Neural cell (in vitro differentiated cells): ENCODE results near the gene FAM53A. TPM values are rescaled to one million over a fixed set of nuclear protein-coding genes. Genes with fewer than 3 reads are reported as not detected.

Source experiments
- H2AFZ ChIP-seq: fragments of 200-600, 300-800 bp; sonication (generic), shearing (Covaris generic); 2 replicates; pipeline ENCODE4 v1.6.0; 2014; ENCODE audit warnings: low read depth, mild to moderate bottlenecking, antibody characterized with exemption, low read length, moderate library complexity
- H3F3A ChIP-seq: fragments of 200-600 bp; shearing (Covaris generic); 2 replicates; pipeline ENCODE4 v1.6.1; 2016; ENCODE audit warnings: mild to moderate bottlenecking, moderate library complexity, mixed read lengths, antibody characterized with exemption, low read length; ENCODE audit not compliant: insufficient read depth, poor library complexity, severe bottlenecking
- H3K27ac ChIP-seq: fragments of 200-600, 300-800 bp; sonication (generic), shearing (Covaris generic); 2 replicates; pipeline ENCODE4 v1.5.1; 2014; ENCODE audit warnings: mild to moderate bottlenecking, low read length, moderate library complexity
- H3K27me3 ChIP-seq: fragments of 300-800, 200-600 bp; sonication (generic), shearing (Covaris generic); 2 replicates; pipeline ENCODE4 v1.6.0; 2014; ENCODE audit warnings: mild to moderate bottlenecking, low read depth, low read length, moderate library complexity; ENCODE audit not compliant: insufficient read depth
- H3K36me3 ChIP-seq: fragments of 300-800, 200-600 bp; sonication (generic), shearing (Covaris generic); 2 replicates; pipeline ENCODE4 v1.5.1; 2014; ENCODE audit warnings: mild to moderate bottlenecking, antibody characterized with exemption, low read length, moderate library complexity; ENCODE audit not compliant: insufficient read depth
- H3K4me2 ChIP-seq: fragments of 300-800, 200-600 bp; sonication (generic), shearing (Covaris generic); 2 replicates; pipeline ENCODE4 v1.6.0; 2014; ENCODE audit warnings: mild to moderate bottlenecking, low read length
- H3K4me3 ChIP-seq: fragments of 300-800, 200-600 bp; sonication (generic), shearing (Covaris generic); 2 replicates; pipeline ENCODE4 v1.5.1; 2014; ENCODE audit warnings: mild to moderate bottlenecking, low read length, moderate library complexity
- H3K79me2 ChIP-seq: fragments of 200-600 bp; shearing (Covaris generic); replicated peaks from 2 replicates; pipeline ENCODE4 v1.6.0; 2014; ENCODE audit warnings: mild to moderate bottlenecking, low read length, moderate library complexity; ENCODE audit not compliant: insufficient read depth
- H3K9ac ChIP-seq: fragments of 300-800, 200-600 bp; sonication (generic), shearing (Covaris generic); 2 replicates; pipeline ENCODE4 v1.6.1; 2016; ENCODE audit warnings: mild to moderate bottlenecking, low read length, mixed read lengths
- H3K9me2 ChIP-seq: fragments of 200-600 bp; shearing (Covaris generic); 2 replicates; pipeline ENCODE4 v1.6.1; 2016; ENCODE audit warnings: mild to moderate bottlenecking, low read length, mixed read lengths; ENCODE audit not compliant: insufficient read depth
- H3K9me3 ChIP-seq: fragments of 200-600, 300-800 bp; sonication (generic), shearing (Covaris generic); 2 replicates; pipeline ENCODE4 v1.6.1; 2016; ENCODE audit warnings: mild to moderate bottlenecking, mixed run types, low read length, moderate library complexity, mixed read lengths
- H4K20me1 ChIP-seq: fragments of 200-600 bp; shearing (Covaris generic); 2 replicates; pipeline ENCODE4 v1.6.1; 2016; ENCODE audit warnings: mild to moderate bottlenecking, mixed run types; ENCODE audit not compliant: insufficient read depth
- EP300 ChIP-seq: fragments of 450-650 bp; conservative IDR thresholded peaks from 2 replicates; pipeline ENCODE4 v1.6.1; 2014; ENCODE audit warnings: antibody characterized with exemption, mild to moderate bottlenecking, moderate library complexity; ENCODE audit not compliant: poor library complexity, severe bottlenecking
- EZH2 ChIP-seq: fragments of 200-600, 300-800 bp; shearing (Covaris generic), sonication (generic); IDR thresholded peaks from 2 replicates; pipeline ENCODE4 v1.6.1; 2014; ENCODE audit warnings: antibody characterized with exemption, low read length, borderline replicate concordance, mild to moderate bottlenecking; ENCODE audit not compliant: insufficient read depth, poor library complexity, severe bottlenecking
- MXI1 ChIP-seq: fragments of 450-650 bp; conservative IDR thresholded peaks from 2 replicates; pipeline ENCODE4 v1.6.1; 2014; ENCODE audit warnings: antibody characterized with exemption, mild to moderate bottlenecking; ENCODE audit not compliant: poor library complexity, severe bottlenecking
- POLR2AphosphoS5 ChIP-seq: IDR thresholded peaks from 2 replicates; pipeline ENCODE4 v1.6.1; 2012
- RAD21 ChIP-seq: fragments of 450-650 bp; conservative IDR thresholded peaks from 2 replicates; pipeline ENCODE4 v1.6.1; 2014; ENCODE audit warnings: antibody characterized with exemption, mild to moderate bottlenecking, moderate library complexity
- SMC3 ChIP-seq: fragments of 450-650 bp; conservative IDR thresholded peaks from 2 replicates; pipeline ENCODE4 v1.6.1; 2014; ENCODE audit warnings: antibody characterized with exemption, mild to moderate bottlenecking, moderate library complexity; ENCODE audit not compliant: poor library complexity
- TAF1 ChIP-seq: IDR thresholded peaks from 2 replicates; pipeline ENCODE4 v1.6.1; 2012; ENCODE audit warnings: low read depth
- polyA plus RNA-seq: library from polyadenylated mRNA; depleted of rRNA; stranded (reverse); fragments of >200 nt; gene quantifications from 2 replicates; pipeline ENCODE4 v1.2.3, GENCODE V29; 2014
- TF ChIP-seq, protein P1 (sequence below): fragments of 450-650 bp; IDR thresholded peaks from 2 replicates; pipeline ENCODE4 v1.5.1; 2014; ENCODE audit warnings: antibody characterized with exemption, mild to moderate bottlenecking, moderate library complexity; ENCODE audit not compliant: poor library complexity, severe bottlenecking
- TF ChIP-seq, protein P2 (sequence below): IDR thresholded peaks from 2 replicates; pipeline ENCODE4 v1.6.1; 2012; ENCODE audit warnings: borderline replicate concordance

The FAM53A gene
- polyA plus RNA-seq, 1 donor from 2014 or later: not detected

GRCh38 chr4:1611501-1611870, 72.6 kb downstream of the FAM53A start:
- Histone ChIP-seq H2AFZ (no peak overlapping the region), H3K9ac (no peak overlapping the region), H4K20me1 (no peaks in the 10 kb centered on the region), H3K9me3 (no peaks in the 10 kb centered on the region), H3K4me2 (no peak overlapping the region), H3K4me3 (no peak overlapping the region), H3K79me2 (no peaks in the 10 kb centered on the region), H3F3A (no peaks in the 10 kb centered on the region), H3K36me3 (no peaks in the 10 kb centered on the region), H3K9me2 (no peaks in the 10 kb centered on the region), H3K27me3 (no peaks in the 10 kb centered on the region), H3K27ac (no peak overlapping the region)
- no peak for TF ChIP-seq SMC3
- TF ChIP-seq, protein P1, sequence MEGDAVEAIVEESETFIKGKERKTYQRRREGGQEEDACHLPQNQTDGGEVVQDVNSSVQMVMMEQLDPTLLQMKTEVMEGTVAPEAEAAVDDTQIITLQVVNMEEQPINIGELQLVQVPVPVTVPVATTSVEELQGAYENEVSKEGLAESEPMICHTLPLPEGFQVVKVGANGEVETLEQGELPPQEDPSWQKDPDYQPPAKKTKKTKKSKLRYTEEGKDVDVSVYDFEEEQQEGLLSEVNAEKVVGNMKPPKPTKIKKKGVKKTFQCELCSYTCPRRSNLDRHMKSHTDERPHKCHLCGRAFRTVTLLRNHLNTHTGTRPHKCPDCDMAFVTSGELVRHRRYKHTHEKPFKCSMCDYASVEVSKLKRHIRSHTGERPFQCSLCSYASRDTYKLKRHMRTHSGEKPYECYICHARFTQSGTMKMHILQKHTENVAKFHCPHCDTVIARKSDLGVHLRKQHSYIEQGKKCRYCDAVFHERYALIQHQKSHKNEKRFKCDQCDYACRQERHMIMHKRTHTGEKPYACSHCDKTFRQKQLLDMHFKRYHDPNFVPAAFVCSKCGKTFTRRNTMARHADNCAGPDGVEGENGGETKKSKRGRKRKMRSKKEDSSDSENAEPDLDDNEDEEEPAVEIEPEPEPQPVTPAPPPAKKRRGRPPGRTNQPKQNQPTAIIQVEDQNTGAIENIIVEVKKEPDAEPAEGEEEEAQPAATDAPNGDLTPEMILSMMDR: no peak
- no peak for TF ChIP-seq RAD21
- no peak for TF ChIP-seq POLR2AphosphoS5
- TF ChIP-seq, protein P2, sequence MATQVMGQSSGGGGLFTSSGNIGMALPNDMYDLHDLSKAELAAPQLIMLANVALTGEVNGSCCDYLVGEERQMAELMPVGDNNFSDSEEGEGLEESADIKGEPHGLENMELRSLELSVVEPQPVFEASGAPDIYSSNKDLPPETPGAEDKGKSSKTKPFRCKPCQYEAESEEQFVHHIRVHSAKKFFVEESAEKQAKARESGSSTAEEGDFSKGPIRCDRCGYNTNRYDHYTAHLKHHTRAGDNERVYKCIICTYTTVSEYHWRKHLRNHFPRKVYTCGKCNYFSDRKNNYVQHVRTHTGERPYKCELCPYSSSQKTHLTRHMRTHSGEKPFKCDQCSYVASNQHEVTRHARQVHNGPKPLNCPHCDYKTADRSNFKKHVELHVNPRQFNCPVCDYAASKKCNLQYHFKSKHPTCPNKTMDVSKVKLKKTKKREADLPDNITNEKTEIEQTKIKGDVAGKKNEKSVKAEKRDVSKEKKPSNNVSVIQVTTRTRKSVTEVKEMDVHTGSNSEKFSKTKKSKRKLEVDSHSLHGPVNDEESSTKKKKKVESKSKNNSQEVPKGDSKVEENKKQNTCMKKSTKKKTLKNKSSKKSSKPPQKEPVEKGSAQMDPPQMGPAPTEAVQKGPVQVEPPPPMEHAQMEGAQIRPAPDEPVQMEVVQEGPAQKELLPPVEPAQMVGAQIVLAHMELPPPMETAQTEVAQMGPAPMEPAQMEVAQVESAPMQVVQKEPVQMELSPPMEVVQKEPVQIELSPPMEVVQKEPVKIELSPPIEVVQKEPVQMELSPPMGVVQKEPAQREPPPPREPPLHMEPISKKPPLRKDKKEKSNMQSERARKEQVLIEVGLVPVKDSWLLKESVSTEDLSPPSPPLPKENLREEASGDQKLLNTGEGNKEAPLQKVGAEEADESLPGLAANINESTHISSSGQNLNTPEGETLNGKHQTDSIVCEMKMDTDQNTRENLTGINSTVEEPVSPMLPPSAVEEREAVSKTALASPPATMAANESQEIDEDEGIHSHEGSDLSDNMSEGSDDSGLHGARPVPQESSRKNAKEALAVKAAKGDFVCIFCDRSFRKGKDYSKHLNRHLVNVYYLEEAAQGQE: no peak
- no peak for TF ChIP-seq EZH2
- no peak for TF ChIP-seq TAF1
- TF ChIP-seq MXI1: no peak
- no peak for TF ChIP-seq EP300

GRCh38 chr4:1610791-1611500, 73.2 kb downstream of the FAM53A start:
- no peak for TF ChIP-seq EP300
- TF ChIP-seq, protein P2: no peak
- TF ChIP-seq TAF1: no peak
- no peak for TF ChIP-seq EZH2
- no peak for TF ChIP-seq RAD21
- TF ChIP-seq, protein P1: no peak
- no peak for TF ChIP-seq SMC3
- no peak for TF ChIP-seq POLR2AphosphoS5
- no peak for TF ChIP-seq MXI1
- H3K9ac ChIP-seq: no peak overlapping the region
- H3F3A ChIP-seq: no peaks in the 10 kb centered on the region
- no peak overlapping the region for H3K4me3 ChIP-seq
- H3K27ac ChIP-seq: no peak overlapping the region
- no peaks in the 10 kb centered on the region for H3K9me3 ChIP-seq
- H2AFZ ChIP-seq: no peak overlapping the region
- H3K27me3 ChIP-seq: no peaks in the 10 kb centered on the region
- H3K9me2 ChIP-seq: no peaks in the 10 kb centered on the region
- no peaks in the 10 kb centered on the region for H3K79me2 ChIP-seq
- H3K36me3 ChIP-seq: no peaks in the 10 kb centered on the region
- H4K20me1 ChIP-seq: no peaks in the 10 kb centered on the region
- no peak overlapping the region for H3K4me2 ChIP-seq
